Measurements from ENCODE around the gene POLR3A. TPM values are rescaled to one million over a fixed set of nuclear protein-coding genes. Genes with fewer than 3 reads are reported as not detected.

The POLR3A gene
- total RNA-seq, 2 experiments from 2014 or later, result 6.7 to 6.9 TPM

GRCh38 chr10:77939561-77940001 lies 89.7 kb downstream of the POLR3A start:
- DNase-seq (no peak), ATAC-seq (ENCODE audit: poor library complexity) (no peak)
- POLR2A ChIA-PET, result no interaction called here
- no peaks in the 10 kb centered on the region for H3K27me3 ChIP-seq (ENCODE audit: control insufficient read depth in 1 of 2, insufficient read depth in 2 of 2, low read length in 2 of 2)
- no peaks in the 10 kb centered on the region for H3K4me1 ChIP-seq (ENCODE audit: insufficient read depth, low read length)
- no peak for TF ChIP-seq CTCF (IDR thresholded peaks at IDR 0.05)
- no peak overlapping the region for H3K27ac ChIP-seq (ENCODE audit: low read depth in 1 of 2, low read length in 2 of 2)
- no peak overlapping the region for H3K27ac Mint-ChIP-seq
- H3K36me3 Mint-ChIP-seq (ENCODE audit: low read depth), result no peaks in the 10 kb centered on the region
- no peak overlapping the region for H3K4me3 Mint-ChIP-seq
- no peaks in the 10 kb centered on the region for H3K9me3 ChIP-seq (ENCODE audit: control insufficient read depth in 1 of 2, insufficient read depth in 1 of 2, low read length in 2 of 2)
- no peaks in the 10 kb centered on the region for H3K9me3 Mint-ChIP-seq
- no peak overlapping the region for H3K4me3 ChIP-seq (ENCODE audit: low read length)
- no peaks in the 10 kb centered on the region for H3K36me3 ChIP-seq (ENCODE audit: insufficient read depth, low read length)
- H3K27me3 Mint-ChIP-seq, result peaks cover 14% of the 10 kb centered on the region
- CTCF ChIA-PET, result no interaction called here
- no peaks in the 10 kb centered on the region for H3K4me1 Mint-ChIP-seq (ENCODE audit: low read depth)
- intact Hi-C loops (cut with DNase I, micrococcal nuclease), result no loop called here

GRCh38 chr10:77936697-77937567 lies 92.4 kb downstream of the POLR3A start:
- no peaks in the 10 kb centered on the region for H3K36me3 Mint-ChIP-seq (ENCODE audit: low read depth)
- DNase-seq, result no peak
- H3K27ac ChIP-seq (ENCODE audit: low read depth in 1 of 2, low read length in 2 of 2), result no peak overlapping the region
- H3K4me1 Mint-ChIP-seq (ENCODE audit: low read depth), result no peaks in the 10 kb centered on the region
- no peaks in the 10 kb centered on the region for H3K27me3 ChIP-seq (ENCODE audit: control insufficient read depth in 1 of 2, insufficient read depth in 2 of 2, low read length in 2 of 2)
- TF ChIP-seq CTCF (IDR thresholded peaks at IDR 0.05), result no peak
- no peak overlapping the region for H3K27ac Mint-ChIP-seq
- no peaks in the 10 kb centered on the region for H3K4me1 ChIP-seq (ENCODE audit: insufficient read depth, low read length)
- intact Hi-C loops (cut with DNase I, micrococcal nuclease), result no loop called here
- no peaks in the 10 kb centered on the region for H3K9me3 Mint-ChIP-seq
- ChIA-PET CTCF (no interaction called here), POLR2A (no interaction called here)
- H3K36me3 ChIP-seq (ENCODE audit: insufficient read depth, low read length), result no peaks in the 10 kb centered on the region
- H3K9me3 ChIP-seq (ENCODE audit: control insufficient read depth in 1 of 2, insufficient read depth in 1 of 2, low read length in 2 of 2), result no peaks in the 10 kb centered on the region
- no peak overlapping the region for H3K4me3 ChIP-seq (ENCODE audit: low read length)
- H3K27me3 Mint-ChIP-seq, result peaks cover 4% of the 10 kb centered on the region
- H3K4me3 Mint-ChIP-seq, result no peak overlapping the region
- ATAC-seq (ENCODE audit: poor library complexity), result no peak

GRCh38 chr10:77932016-77932715 lies 97.1 kb downstream of the POLR3A start:
- POLR2A ChIA-PET, result no interaction called here
- intact Hi-C loops (cut with DNase I, micrococcal nuclease), result no loop called here
- peaks cover 32% of the 10 kb centered on the region for H3K27me3 Mint-ChIP-seq
- DNase-seq (no peak), ATAC-seq (ENCODE audit: poor library complexity) (no peak)
- Histone ChIP-seq H3K27me3 (ENCODE audit: control insufficient read depth in 1 of 2, insufficient read depth in 2 of 2, low read length in 2 of 2) (peaks cover 10 to 17% of the 10 kb centered on the region in 2 experiments), H3K4me1 (ENCODE audit: insufficient read depth, low read length) (peaks cover 3% of the 10 kb centered on the region), H3K36me3 (ENCODE audit: insufficient read depth, low read length) (no peaks in the 10 kb centered on the region), H3K4me3 (ENCODE audit: low read length) (no peak overlapping the region), H3K9me3 (ENCODE audit: control insufficient read depth in 1 of 2, insufficient read depth in 1 of 2, low read length in 2 of 2) (no peaks in the 10 kb centered on the region), H3K27ac (ENCODE audit: low read depth in 1 of 2, low read length in 2 of 2) (no peak overlapping the region)
- peaks cover 7% of the 10 kb centered on the region for H3K4me1 Mint-ChIP-seq (ENCODE audit: low read depth)
- CTCF ChIA-PET, result no interaction called here
- no peak overlapping the region for H3K27ac Mint-ChIP-seq
- no peak for TF ChIP-seq CTCF (IDR thresholded peaks at IDR 0.05)
- no peaks in the 10 kb centered on the region for H3K9me3 Mint-ChIP-seq
- H3K4me3 Mint-ChIP-seq, result no peak overlapping the region
- H3K36me3 Mint-ChIP-seq (ENCODE audit: low read depth), result no peaks in the 10 kb centered on the region

All from CD4-positive, alpha-beta T cell (primary cell).